Measurements from ENCODE around the gene HTR1B. TPM values are rescaled to one million over a fixed set of nuclear protein-coding genes. Genes with fewer than 3 reads are reported as not detected.

HTR1B gene
- total RNA-seq, 1 donor from 2014 or later, result not detected

- TF ChIP-seq, protein P1, sequence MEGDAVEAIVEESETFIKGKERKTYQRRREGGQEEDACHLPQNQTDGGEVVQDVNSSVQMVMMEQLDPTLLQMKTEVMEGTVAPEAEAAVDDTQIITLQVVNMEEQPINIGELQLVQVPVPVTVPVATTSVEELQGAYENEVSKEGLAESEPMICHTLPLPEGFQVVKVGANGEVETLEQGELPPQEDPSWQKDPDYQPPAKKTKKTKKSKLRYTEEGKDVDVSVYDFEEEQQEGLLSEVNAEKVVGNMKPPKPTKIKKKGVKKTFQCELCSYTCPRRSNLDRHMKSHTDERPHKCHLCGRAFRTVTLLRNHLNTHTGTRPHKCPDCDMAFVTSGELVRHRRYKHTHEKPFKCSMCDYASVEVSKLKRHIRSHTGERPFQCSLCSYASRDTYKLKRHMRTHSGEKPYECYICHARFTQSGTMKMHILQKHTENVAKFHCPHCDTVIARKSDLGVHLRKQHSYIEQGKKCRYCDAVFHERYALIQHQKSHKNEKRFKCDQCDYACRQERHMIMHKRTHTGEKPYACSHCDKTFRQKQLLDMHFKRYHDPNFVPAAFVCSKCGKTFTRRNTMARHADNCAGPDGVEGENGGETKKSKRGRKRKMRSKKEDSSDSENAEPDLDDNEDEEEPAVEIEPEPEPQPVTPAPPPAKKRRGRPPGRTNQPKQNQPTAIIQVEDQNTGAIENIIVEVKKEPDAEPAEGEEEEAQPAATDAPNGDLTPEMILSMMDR (conservative IDR thresholded peaks at IDR 0.05; ENCODE audit: low read depth, low read length), result peak; percentile 83
- no peak overlapping the region for H3K4me3 ChIP-seq (ENCODE audit: low read depth, low read length)
- peak; percentile 43 for DNase-seq (ENCODE audit: low read depth)
These were observed 5.5 kb downstream of the HTR1B start for GRCh38 chr6:77457720-77458349.

GRCh38 chr6:77456531-77457248 lies 6.6 kb downstream of the HTR1B start:
- no peak overlapping the region for H3K4me3 ChIP-seq (ENCODE audit: low read depth, low read length)
- TF ChIP-seq, protein P1 (conservative IDR thresholded peaks at IDR 0.05; ENCODE audit: low read depth, low read length), result no peak
- peak; percentile 59 for DNase-seq (ENCODE audit: low read depth)

GRCh38 chr6:77455271-77455670 lies 8.0 kb downstream of the HTR1B start:
- TF ChIP-seq, protein P1 (conservative IDR thresholded peaks at IDR 0.05; ENCODE audit: low read depth, low read length), result no peak
- no peak for DNase-seq (ENCODE audit: low read depth)
- no peak overlapping the region for H3K4me3 ChIP-seq (ENCODE audit: low read depth, low read length)

DNA sequence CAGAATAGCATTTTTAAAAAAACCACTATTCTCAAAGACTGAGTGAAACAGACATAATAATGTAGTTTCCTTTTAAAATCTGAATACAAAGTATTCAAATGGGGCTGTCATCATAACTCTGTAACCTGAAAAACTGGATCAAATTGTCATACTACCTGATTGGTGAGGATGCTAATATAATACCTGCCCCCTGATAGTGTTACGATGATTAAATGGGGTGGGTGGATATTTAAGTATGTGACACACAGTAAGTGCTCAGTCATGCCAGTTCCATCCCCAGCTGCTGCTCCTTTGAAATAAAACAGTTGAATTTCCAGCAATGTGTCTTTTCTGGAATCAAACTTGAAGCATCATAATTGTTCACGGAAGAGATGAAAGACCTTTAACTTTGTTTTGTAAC lies 8.9 kb downstream of the HTR1B start:
- TF ChIP-seq, protein P1 (conservative IDR thresholded peaks at IDR 0.05; ENCODE audit: low read depth, low read length), result no peak
- no peak overlapping the region for H3K4me3 ChIP-seq (ENCODE audit: low read depth, low read length)
- no peak for DNase-seq (ENCODE audit: low read depth)

GRCh38 chr6:77451466-77451865 lies 11.8 kb downstream of the HTR1B start:
- no peak for DNase-seq (ENCODE audit: low read depth)
- TF ChIP-seq, protein P1 (conservative IDR thresholded peaks at IDR 0.05; ENCODE audit: low read depth, low read length), result no peak
- H3K4me3 ChIP-seq (ENCODE audit: low read depth, low read length), result no peak overlapping the region

GRCh38 chr6:77450924-77451323 lies 12.4 kb downstream of the HTR1B start:
- H3K4me3 ChIP-seq (ENCODE audit: low read depth, low read length), result no peak overlapping the region
- TF ChIP-seq, protein P1 (conservative IDR thresholded peaks at IDR 0.05; ENCODE audit: low read depth, low read length), result peak; percentile 30
- no peak for DNase-seq (ENCODE audit: low read depth)

Measured in epithelial cell of proximal tubule (primary cell).